Ectodermal cell (in vitro differentiated cells): ENCODE data around the gene MYMX.
A peak's percentile ranks its signal among the peaks of the same experiment; 100 is the strongest.

Experiments used
- H3K27ac ChIP-seq: 2 replicates; pipeline ENCODE4 v1.7.0; 2013; ENCODE audit warnings: mild to moderate bottlenecking, low read depth, low read length; ENCODE audit not compliant: insufficient read depth, poor library complexity, severe bottlenecking
- H3K27me3 ChIP-seq: 2 replicates; pipeline ENCODE4 v1.7.0; 2013; ENCODE audit warnings: mild to moderate bottlenecking, low read length; ENCODE audit not compliant: insufficient read depth, control insufficient read depth, poor library complexity, severe bottlenecking
- H3K36me3 ChIP-seq: one replicate; pipeline ENCODE4 v1.7.0; 2013; ENCODE audit warnings: low read length; ENCODE audit not compliant: control insufficient read depth, insufficient read depth
- H3K4me1 ChIP-seq: one replicate; pipeline ENCODE4 v1.7.0; 2013; ENCODE audit warnings: low read length; ENCODE audit not compliant: control insufficient read depth, insufficient read depth
- H3K4me3 ChIP-seq: 2 replicates; pipeline ENCODE4 v1.7.0; 2013; ENCODE audit warnings: low read depth, low read length, control low read depth; ENCODE audit not compliant: insufficient read depth
- H3K9me3 ChIP-seq: 2 replicates; pipeline ENCODE4 v1.7.0; 2013; ENCODE audit warnings: mild to moderate bottlenecking, low read length, moderate library complexity; ENCODE audit not compliant: control insufficient read depth
- WGBS, 2 experiments: methylation state at CpG; one replicate each; pipeline ENCODE4 v1.1.7; 2013; ENCODE audit warnings: missing lambda C conversion rate in 2 of 2; 5-methylcytosine and 5-hydroxymethylcytosine counted together

The MYMX gene

DNA sequence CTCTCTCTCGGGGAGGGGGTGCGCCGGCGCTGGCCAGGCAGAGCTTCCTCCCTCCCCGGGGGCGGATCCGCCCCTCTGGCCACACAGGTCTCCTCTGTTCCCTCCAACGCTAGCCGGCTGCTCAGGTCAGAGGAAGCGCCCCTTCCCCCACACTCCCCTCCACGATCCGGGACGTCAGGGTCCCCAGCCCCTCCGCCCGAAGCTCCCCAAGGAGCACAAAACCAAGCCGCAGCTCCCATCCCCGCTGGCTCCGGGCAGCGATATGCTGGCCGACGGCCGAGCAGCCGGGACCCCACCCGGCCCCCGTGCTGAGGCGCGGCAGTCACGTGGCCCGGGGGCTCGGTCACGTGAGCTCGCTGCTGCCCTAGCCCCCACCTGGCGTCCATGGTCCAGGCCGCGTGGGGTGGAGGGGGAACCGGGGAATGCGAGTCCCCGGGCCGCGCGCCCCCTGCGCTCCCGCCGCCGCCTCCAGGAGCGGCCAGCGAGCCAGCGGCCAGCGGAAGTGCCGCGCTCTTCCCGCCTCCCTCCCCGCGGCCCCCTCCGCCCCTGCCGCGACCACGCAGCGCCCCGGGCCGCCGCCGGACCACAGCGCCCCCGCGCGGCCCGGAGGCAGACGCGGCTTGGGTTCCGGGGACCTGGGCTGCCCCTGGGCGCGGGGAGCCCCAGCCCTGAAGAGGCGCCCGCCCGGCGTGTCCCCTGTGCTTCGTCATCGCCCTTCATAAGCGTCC lies 40.5 kb downstream of the MYMX start, which contains the start of gene SLC35B2:
Gene SLC35B2, minus strand, starts transcription at position 504 of the 728 bp plus-strand sequence. Its CDS starts 118 bp downstream, at position 386.
- 0 to 1% methylated on average over 80 of the region's 80 CpGs for WGBS, 2 experiments
- Histone ChIP-seq H3K27me3 (no peaks in the 10 kb centered on the region), H3K9me3 (no peaks in the 10 kb centered on the region), H3K27ac (peak within 1 kb of the TSS; percentile 95), H3K4me1 (peaks cover 7% of the 10 kb centered on the region), H3K4me3 (peak within 1 kb of the TSS; percentile 85), H3K36me3 (peaks cover 23% of the 10 kb centered on the region)

DNA sequence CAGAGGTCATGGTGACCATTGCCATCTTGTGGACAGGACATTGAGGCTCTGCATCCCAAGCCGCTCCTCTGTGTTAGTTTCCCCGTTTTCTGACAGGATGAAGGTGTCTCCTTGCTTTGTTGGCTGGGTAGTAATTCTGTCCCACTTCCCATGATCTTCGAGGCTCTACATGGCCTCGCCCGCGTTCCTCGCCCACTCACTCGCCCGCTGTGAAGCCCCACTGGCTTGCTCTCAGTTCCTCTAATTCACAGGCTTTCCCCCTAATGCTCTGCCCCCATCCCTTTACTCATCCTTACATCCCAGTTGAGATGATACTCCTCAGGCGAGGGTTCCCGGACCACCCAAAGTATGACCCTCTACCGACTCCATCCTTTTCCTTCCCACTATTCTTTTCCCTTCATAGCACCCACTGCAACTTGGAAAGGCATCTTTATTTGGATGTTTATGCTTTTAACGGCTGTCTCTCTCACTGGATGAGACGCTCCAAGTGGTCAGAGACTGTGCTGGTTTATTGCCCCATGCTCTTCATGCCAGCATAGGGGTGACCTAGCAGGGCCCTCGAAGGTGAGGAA lies 41.1 kb downstream of the MYMX start:
- WGBS, 2 experiments, result 43 to 45% methylated on average over 15 of the region's 15 CpGs
- H3K36me3 ChIP-seq, result peaks cover 17% of the 10 kb centered on the region
- no peaks in the 10 kb centered on the region for H3K9me3 ChIP-seq
- H3K27ac ChIP-seq, result no peak overlapping the region
- peaks cover 14% of the 10 kb centered on the region for H3K4me1 ChIP-seq
- no peaks in the 10 kb centered on the region for H3K27me3 ChIP-seq
- H3K4me3 ChIP-seq, result peak overlapping the region; percentile 85

- Histone ChIP-seq H3K4me3 (no peak overlapping the region), H3K27ac (no peak overlapping the region), H3K4me1 (peaks cover 19% of the 10 kb centered on the region), H3K36me3 (peaks cover 12% of the 10 kb centered on the region), H3K27me3 (no peaks in the 10 kb centered on the region), H3K9me3 (no peaks in the 10 kb centered on the region)
- WGBS, 2 experiments, result 83 to 86% methylated on average over 9 of the region's 9 CpGs
These were observed 41.7 kb downstream of the MYMX start for GRCh38 chr6:44258325-44258863.

- peaks cover 24% of the 10 kb centered on the region for H3K4me1 ChIP-seq
- H3K36me3 ChIP-seq, result peaks cover 8% of the 10 kb centered on the region
- H3K27ac ChIP-seq, result no peak overlapping the region
- no peaks in the 10 kb centered on the region for H3K9me3 ChIP-seq
- H3K4me3 ChIP-seq, result no peak overlapping the region
- no peaks in the 10 kb centered on the region for H3K27me3 ChIP-seq
- WGBS, 2 experiments, result 91 to 93% methylated on average over 3 of the region's 3 CpGs
These were observed 42.2 kb downstream of the MYMX start for GRCh38 chr6:44258921-44259320.

DNA sequence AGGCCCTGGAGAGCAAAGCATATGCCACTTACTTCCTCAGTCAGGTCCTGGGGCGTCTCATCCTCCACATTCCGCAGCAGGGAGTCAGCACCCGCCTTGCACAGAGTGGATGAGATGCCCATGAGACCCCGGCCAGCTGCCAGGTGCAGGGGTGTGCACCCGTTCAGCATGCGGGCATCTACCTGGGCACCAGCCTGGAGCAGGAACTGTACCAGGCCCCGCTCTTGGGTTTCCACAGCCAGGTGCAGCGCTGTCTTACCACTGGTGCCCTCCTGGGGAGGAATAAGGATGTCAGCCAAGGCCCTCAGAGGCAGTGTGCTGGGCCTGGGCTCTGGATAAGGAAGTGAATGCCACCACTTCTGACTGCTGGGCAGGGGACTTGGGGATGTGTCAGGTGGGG lies 43.3 kb downstream of the MYMX start:
- peaks cover 4% of the 10 kb centered on the region for H3K36me3 ChIP-seq
- H3K27ac ChIP-seq, result no peak overlapping the region
- H3K4me1 ChIP-seq, result peaks cover 33% of the 10 kb centered on the region
- no peaks in the 10 kb centered on the region for H3K27me3 ChIP-seq
- H3K9me3 ChIP-seq, result no peaks in the 10 kb centered on the region
- H3K4me3 ChIP-seq, result no peak overlapping the region
- WGBS, 2 experiments, result 93 to 96% methylated on average over 8 of the region's 8 CpGs

GRCh38 chr6:44260451-44261297 lies 43.9 kb downstream of the MYMX start:
- H3K9me3 ChIP-seq, result no peaks in the 10 kb centered on the region
- peaks cover 33% of the 10 kb centered on the region for H3K4me1 ChIP-seq
- H3K4me3 ChIP-seq, result no peak overlapping the region
- peaks cover 4% of the 10 kb centered on the region for H3K36me3 ChIP-seq
- no peaks in the 10 kb centered on the region for H3K27me3 ChIP-seq
- WGBS, 2 experiments, result 92 to 97% methylated on average over 6 of the region's 6 CpGs
- no peak overlapping the region for H3K27ac ChIP-seq

DNA sequence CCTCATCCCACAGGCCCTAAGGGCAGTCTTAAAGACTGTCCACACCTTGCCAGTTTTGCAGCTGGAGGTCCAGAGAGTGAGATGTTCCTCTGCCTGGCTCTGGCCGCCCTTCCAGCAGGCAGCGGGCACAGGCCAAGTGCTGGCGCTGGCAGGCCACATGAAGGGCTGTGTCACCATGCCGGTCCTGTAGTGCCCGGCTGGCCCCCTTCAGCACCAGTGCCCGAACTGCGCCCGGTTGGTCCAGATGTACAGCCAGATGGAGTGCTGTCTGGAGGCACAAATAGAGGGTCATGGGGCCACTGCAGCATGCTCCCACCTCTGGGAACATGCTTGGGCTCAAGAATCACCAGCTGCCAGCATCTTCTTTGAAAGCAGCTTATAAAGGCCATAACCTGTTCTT lies 44.9 kb downstream of the MYMX start:
- 96% methylated on average over 8 of the region's 8 CpGs for WGBS, 2 experiments
- peaks cover 33% of the 10 kb centered on the region for H3K4me1 ChIP-seq
- no peaks in the 10 kb centered on the region for H3K27me3 ChIP-seq
- no peaks in the 10 kb centered on the region for H3K9me3 ChIP-seq
- no peak overlapping the region for H3K27ac ChIP-seq
- H3K4me3 ChIP-seq, result no peak overlapping the region
- H3K36me3 ChIP-seq, result peaks cover 4% of the 10 kb centered on the region

DNA sequence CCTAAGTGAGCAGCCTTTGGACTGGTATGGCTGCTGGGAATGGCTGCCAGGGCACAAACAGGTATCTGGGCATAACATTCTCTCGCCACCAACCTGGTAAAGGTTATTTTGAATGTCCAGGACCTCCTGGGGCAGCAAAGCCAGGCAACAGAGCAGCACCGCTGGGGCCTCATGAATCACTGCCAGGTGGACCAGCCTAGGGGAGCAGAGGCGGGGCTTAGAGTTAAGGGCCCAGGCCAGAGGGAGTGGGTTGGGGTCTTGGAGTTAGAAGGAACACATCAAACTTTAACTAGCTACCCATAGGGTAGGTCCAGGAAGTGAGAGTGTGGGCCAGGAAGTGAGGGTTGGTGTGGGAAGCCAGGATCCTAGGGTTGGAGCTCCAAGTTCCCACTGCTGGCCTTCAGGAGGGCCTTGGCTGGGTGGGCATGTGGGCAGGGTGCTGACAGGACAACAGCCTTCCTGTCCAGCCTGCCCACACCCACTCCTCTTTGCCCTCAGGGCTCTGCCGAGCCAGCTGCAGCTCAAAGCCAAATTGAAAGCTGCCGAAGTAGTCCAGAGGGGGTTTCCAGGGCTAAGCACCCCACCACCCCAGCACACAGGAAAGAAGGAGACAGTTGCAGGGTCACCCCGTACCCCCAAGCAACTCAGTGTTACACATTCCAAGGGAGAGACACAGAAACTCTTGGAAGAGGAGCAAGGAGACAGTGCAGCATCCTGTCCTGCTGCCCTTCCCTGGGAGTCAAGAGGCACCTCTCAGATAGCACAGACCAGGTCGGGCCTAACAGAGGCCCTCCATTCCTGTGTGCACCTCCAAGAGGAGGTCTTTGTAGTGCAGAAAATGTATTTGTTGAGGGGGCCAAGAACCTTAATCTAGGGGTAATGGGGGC lies 46.0 kb downstream of the MYMX start:
- peaks cover 4% of the 10 kb centered on the region for H3K36me3 ChIP-seq
- no peak overlapping the region for H3K4me3 ChIP-seq
- H3K27ac ChIP-seq, result no peak overlapping the region
- 78 to 85% methylated on average over 7 of the region's 7 CpGs for WGBS, 2 experiments
- H3K27me3 ChIP-seq, result no peaks in the 10 kb centered on the region
- H3K9me3 ChIP-seq, result no peaks in the 10 kb centered on the region
- H3K4me1 ChIP-seq, result peaks cover 31% of the 10 kb centered on the region

DNA sequence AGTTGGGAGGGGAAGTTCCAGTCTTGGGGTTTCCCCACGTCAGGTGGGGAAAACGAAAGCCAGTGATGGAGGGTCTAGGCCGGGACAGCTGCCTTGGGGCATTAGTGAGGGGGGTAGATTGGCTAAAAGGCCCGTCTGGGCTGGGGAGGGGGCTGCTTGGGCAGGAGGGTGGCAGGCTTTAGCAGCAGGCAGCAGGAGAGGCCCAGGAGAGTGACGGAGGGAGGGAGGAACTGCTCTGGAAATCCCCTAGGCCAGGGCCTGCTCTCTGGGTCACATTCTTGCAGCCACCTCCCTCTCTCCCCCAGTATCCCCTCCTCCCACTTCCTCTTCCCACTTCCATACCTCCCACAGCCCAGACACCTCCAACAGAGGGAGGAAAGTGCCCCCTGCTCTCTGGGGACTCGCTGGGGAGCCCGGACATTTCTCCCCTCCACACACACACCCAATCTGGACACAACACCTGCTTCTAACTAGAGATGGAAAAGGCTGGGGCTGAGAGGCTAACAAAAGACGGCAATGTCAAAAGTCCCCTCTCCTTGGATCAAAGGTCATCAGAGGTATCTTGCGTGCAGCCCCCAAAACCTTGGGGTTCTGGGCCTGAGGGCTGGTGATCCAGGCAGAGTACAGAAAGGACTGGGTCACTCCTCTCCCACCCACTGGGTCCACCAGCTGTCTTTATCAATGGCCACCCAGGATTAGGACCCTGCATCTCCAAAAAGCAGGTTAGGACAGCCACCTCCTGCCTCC lies 46.8 kb downstream of the MYMX start:
- Histone ChIP-seq H3K4me1 (peaks cover 34% of the 10 kb centered on the region), H3K9me3 (no peaks in the 10 kb centered on the region), H3K36me3 (peaks cover 4% of the 10 kb centered on the region), H3K27me3 (no peaks in the 10 kb centered on the region), H3K4me3 (peak overlapping the region; percentile 66), H3K27ac (no peak overlapping the region)
- WGBS, 2 experiments, result 45 to 46% methylated on average over 8 to 9 of the region's 9 CpGs
